SK-N-SH treated with all-trans-retinoic acid at 6 μM for 48 hours (cell line): Measurements from ENCODE around the gene KRT74.

ENCODE experiments used
- ATAC-seq: fragments of 200-7000 bp; cut with Tn5 transposase; 3 replicates; pipeline ENCODE4 v1.9.1; 2020; ENCODE audit warnings: mild to moderate bottlenecking, moderate library complexity
- ARNTL ChIP-seq: fragments of 450-650 bp; formaldehyde crosslinking; IDR thresholded peaks from 2 replicates; pipeline ENCODE4 v1.5.0; 2020; ENCODE audit warnings: low read depth, mild to moderate bottlenecking, moderate library complexity, borderline replicate concordance
- BACH2 ChIP-seq: fragments of 250-450 bp; sonication (Bioruptor Pico); IDR thresholded peaks from 2 replicates; pipeline ENCODE4 v1.9.0; 2021; ENCODE audit warnings: mild to moderate bottlenecking, borderline replicate concordance
- CREB5 ChIP-seq: fragments of 250-450 bp; sonication (Bioruptor Pico); IDR thresholded peaks from 2 replicates; pipeline ENCODE4 v1.5.1; 2020; ENCODE audit warnings: low read depth, mild to moderate bottlenecking, moderate library complexity
- CSDC2 ChIP-seq: fragments of 250-450 bp; sonication (Bioruptor Pico); IDR thresholded peaks from 2 replicates; pipeline ENCODE4 v1.5.0; 2020; ENCODE audit warnings: mild to moderate bottlenecking, moderate library complexity
- GLIS3 ChIP-seq: fragments of 250-450 bp; sonication (Bioruptor Pico); IDR thresholded peaks from 2 replicates; pipeline ENCODE4 v1.5.0; 2020; ENCODE audit warnings: mild to moderate bottlenecking, moderate library complexity
- ISL1 ChIP-seq: fragments of 250-450 bp; sonication (Bioruptor Pico); IDR thresholded peaks from 2 replicates; pipeline ENCODE4 v2.1.2; 2022; ENCODE audit warnings: mild to moderate bottlenecking, moderate library complexity
- OSR1 ChIP-seq: fragments of 250-450 bp; sonication (Bioruptor Pico); IDR thresholded peaks from 2 replicates; pipeline ENCODE4 v1.8.0; 2022; ENCODE audit warnings: moderate library complexity, mild to moderate bottlenecking, inconsistent platforms
- PATZ1 ChIP-seq: fragments of 250-450 bp; sonication (Bioruptor Pico); IDR thresholded peaks from 2 replicates; pipeline ENCODE4 v1.8.0; 2020; ENCODE audit warnings: mild to moderate bottlenecking, moderate library complexity, borderline replicate concordance
- POU6F1 ChIP-seq: fragments of 250-450 bp; sonication (Bioruptor Pico); IDR thresholded peaks from 2 replicates; pipeline ENCODE4 v1.8.0; 2021; ENCODE audit warnings: low read depth, mild to moderate bottlenecking, moderate library complexity, borderline replicate concordance
- PPARA ChIP-seq: fragments of 250-450 bp; sonication (Bioruptor Pico); IDR thresholded peaks from 2 replicates; pipeline ENCODE4 v1.5.0; 2020; ENCODE audit warnings: mild to moderate bottlenecking, borderline replicate concordance
- RARB ChIP-seq: fragments of 250-450 bp; sonication (Bioruptor Pico); IDR thresholded peaks from 2 replicates; pipeline ENCODE4 v1.8.0; 2021; ENCODE audit warnings: mild to moderate bottlenecking, moderate library complexity
- SNAI2 ChIP-seq: fragments of 250-450 bp; sonication (Bioruptor Pico); IDR thresholded peaks from 2 replicates; pipeline ENCODE4 v1.5.0; 2020; ENCODE audit warnings: mild to moderate bottlenecking, moderate library complexity
- TCF4 ChIP-seq: fragments of 250-450 bp; sonication (Bioruptor Pico); IDR thresholded peaks from 2 replicates; pipeline ENCODE4 v1.8.0; 2021; ENCODE audit warnings: mild to moderate bottlenecking, moderate library complexity, borderline replicate concordance
- TOX ChIP-seq: fragments of 250-450 bp; sonication (Bioruptor Pico); IDR thresholded peaks from 2 replicates; pipeline ENCODE4 v1.8.0; 2021; ENCODE audit warnings: mild to moderate bottlenecking, moderate library complexity, borderline replicate concordance
- ZFP30 ChIP-seq: fragments of 450-650 bp; formaldehyde crosslinking; IDR thresholded peaks from 2 replicates; pipeline ENCODE4 v1.5.0; 2022; ENCODE audit warnings: mild to moderate bottlenecking, moderate library complexity
- ZNF565 ChIP-seq: fragments of 450-650 bp; formaldehyde crosslinking; conservative IDR thresholded peaks from 2 replicates; pipeline ENCODE4 v1.5.0; 2020; ENCODE audit warnings: low read depth, mild to moderate bottlenecking, moderate library complexity
- ZNF70 ChIP-seq: fragments of 450-650 bp; formaldehyde crosslinking; IDR thresholded peaks from 2 replicates; pipeline ENCODE4 v1.5.0; 2020; ENCODE audit warnings: mild to moderate bottlenecking, moderate library complexity
- ZNF8 ChIP-seq: fragments of 450-650 bp; formaldehyde crosslinking; IDR thresholded peaks from 2 replicates; pipeline ENCODE4 v1.5.0; 2020; ENCODE audit warnings: mild to moderate bottlenecking, moderate library complexity
- TF ChIP-seq, protein P1 (sequence below): fragments of 250-450 bp; sonication (Bioruptor Pico); IDR thresholded peaks from 2 replicates; pipeline ENCODE4 v1.5.0; 2020; ENCODE audit warnings: mild to moderate bottlenecking, moderate library complexity
- TF ChIP-seq, protein P2 (sequence below): fragments of 250-450 bp; sonication (Bioruptor Pico); IDR thresholded peaks from 2 replicates; pipeline ENCODE4 v1.5.1; 2021; ENCODE audit warnings: mild to moderate bottlenecking, moderate library complexity

The KRT74 gene

GRCh38 chr12:52533686-52534470, 39.8 kb downstream of the KRT74 start:
- TF ChIP-seq ZNF70 (CRISPR knock-in tag) = no peak
- TF ChIP-seq, protein P1, sequence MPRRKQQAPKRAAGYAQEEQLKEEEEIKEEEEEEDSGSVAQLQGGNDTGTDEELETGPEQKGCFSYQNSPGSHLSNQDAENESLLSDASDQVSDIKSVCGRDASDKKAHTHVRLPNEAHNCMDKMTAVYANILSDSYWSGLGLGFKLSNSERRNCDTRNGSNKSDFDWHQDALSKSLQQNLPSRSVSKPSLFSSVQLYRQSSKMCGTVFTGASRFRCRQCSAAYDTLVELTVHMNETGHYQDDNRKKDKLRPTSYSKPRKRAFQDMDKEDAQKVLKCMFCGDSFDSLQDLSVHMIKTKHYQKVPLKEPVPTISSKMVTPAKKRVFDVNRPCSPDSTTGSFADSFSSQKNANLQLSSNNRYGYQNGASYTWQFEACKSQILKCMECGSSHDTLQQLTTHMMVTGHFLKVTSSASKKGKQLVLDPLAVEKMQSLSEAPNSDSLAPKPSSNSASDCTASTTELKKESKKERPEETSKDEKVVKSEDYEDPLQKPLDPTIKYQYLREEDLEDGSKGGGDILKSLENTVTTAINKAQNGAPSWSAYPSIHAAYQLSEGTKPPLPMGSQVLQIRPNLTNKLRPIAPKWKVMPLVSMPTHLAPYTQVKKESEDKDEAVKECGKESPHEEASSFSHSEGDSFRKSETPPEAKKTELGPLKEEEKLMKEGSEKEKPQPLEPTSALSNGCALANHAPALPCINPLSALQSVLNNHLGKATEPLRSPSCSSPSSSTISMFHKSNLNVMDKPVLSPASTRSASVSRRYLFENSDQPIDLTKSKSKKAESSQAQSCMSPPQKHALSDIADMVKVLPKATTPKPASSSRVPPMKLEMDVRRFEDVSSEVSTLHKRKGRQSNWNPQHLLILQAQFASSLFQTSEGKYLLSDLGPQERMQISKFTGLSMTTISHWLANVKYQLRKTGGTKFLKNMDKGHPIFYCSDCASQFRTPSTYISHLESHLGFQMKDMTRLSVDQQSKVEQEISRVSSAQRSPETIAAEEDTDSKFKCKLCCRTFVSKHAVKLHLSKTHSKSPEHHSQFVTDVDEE (CRISPR knock-in tag) = no peak
- no peak for TF ChIP-seq TCF4 (CRISPR knock-in tag)
- no peak for TF ChIP-seq CREB5 (CRISPR knock-in tag)
- no peak for TF ChIP-seq RARB
- no peak for TF ChIP-seq ZFP30 (CRISPR knock-in tag)
- no peak for TF ChIP-seq POU6F1
- TF ChIP-seq ZNF8 = no peak
- TF ChIP-seq ZNF565 (CRISPR knock-in tag) = no peak
- ATAC-seq = no peak

DNA sequence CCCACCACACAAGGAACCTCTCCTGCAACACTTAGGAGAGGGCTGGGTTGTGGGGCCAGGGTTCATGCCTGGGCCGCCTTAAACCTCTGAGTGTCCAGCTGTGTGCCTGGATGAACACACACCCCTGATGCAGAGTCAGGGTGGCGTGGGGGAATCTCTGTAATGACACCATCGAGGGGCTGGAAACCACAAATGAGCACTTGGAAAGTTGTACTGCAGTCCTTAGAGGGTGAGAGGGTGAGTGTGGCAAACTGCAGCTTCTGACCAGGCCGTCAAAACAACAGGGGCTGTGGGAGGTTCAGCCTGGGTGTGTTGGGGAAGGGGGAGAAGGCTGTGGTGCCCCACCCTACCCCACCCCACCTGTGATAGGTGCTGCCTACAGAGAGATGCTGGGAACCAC, 41.0 kb downstream of the KRT74 start:
- TF ChIP-seq, protein P2, sequence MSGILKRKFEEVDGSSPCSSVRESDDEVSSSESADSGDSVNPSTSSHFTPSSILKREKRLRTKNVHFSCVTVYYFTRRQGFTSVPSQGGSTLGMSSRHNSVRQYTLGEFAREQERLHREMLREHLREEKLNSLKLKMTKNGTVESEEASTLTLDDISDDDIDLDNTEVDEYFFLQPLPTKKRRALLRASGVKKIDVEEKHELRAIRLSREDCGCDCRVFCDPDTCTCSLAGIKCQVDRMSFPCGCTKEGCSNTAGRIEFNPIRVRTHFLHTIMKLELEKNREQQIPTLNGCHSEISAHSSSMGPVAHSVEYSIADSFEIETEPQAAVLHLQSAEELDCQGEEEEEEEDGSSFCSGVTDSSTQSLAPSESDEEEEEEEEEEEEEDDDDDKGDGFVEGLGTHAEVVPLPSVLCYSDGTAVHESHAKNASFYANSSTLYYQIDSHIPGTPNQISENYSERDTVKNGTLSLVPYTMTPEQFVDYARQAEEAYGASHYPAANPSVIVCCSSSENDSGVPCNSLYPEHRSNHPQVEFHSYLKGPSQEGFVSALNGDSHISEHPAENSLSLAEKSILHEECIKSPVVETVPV (CRISPR knock-in tag) = no peak
- TF ChIP-seq CSDC2 (CRISPR knock-in tag) (no peak), OSR1 (CRISPR knock-in tag) (no peak), RARB (no peak)
- no peak for ATAC-seq

- TF ChIP-seq OSR1 (CRISPR knock-in tag) (no peak), BACH2 (CRISPR knock-in tag) (no peak), GLIS3 (CRISPR knock-in tag) (no peak), ZNF70 (CRISPR knock-in tag) (no peak), ZFP30 (CRISPR knock-in tag) (no peak), RARB (no peak), CSDC2 (CRISPR knock-in tag) (no peak), ARNTL (CRISPR knock-in tag) (no peak), POU6F1 (no peak), PPARA (CRISPR knock-in tag) (no peak), SNAI2 (CRISPR knock-in tag) (no peak), ISL1 (CRISPR knock-in tag) (no peak), TCF4 (CRISPR knock-in tag) (no peak), PATZ1 (no peak), TOX (CRISPR knock-in tag) (no peak)
- ATAC-seq = no peak
Observed at GRCh38 chr12:52531566-52532300, 41.9 kb downstream of the KRT74 start.
